ENCODE data around the gene TMEM198. TPM values are rescaled to one million over a fixed set of nuclear protein-coding genes. Genes with fewer than 3 reads are reported as not detected.
A peak's percentile ranks its signal among the peaks of the same experiment; 100 is the strongest.

TMEM198 gene
- total and polyA plus RNA-seq, 7 donors: 0.61 to 3.7 (median 2.1) TPM

- no peak for TF ChIP-seq CTCF (IDR thresholded peaks at IDR 0.05)
- Histone ChIP-seq H3K9me3 (no peaks in the 10 kb centered on the region), H3K4me3 (no peak overlapping the region), H3K27ac (no peak overlapping the region), H3K27me3 (ENCODE audit: insufficient read depth in 3 of 3, low read length in 2 of 3) (no peaks in the 10 kb centered on the region), H3K4me1 (peaks cover 2% of the 10 kb centered on the region), H3K36me3 (ENCODE audit: insufficient read depth in 1 of 2, low read depth in 1 of 2) (peaks cover 0 to 70% of the 10 kb centered on the region in 2 donors)
- ATAC-seq (no peak), DNase-seq (peak in 1 of 2 donors; percentile 45)
- intact Hi-C loops (cut with DNase I): no loop called here
- 91 to 92% (median 92%) methylated on average over 19 to 25 of the region's 25 CpGs for WGBS, 3 donors
These were observed 14.3 kb downstream of the TMEM198 start for GRCh38 chr2:219557791-219558785.

- ATAC-seq (no peak), DNase-seq (peak in 1 of 2 donors; percentile 36)
- TF ChIP-seq CTCF (IDR thresholded peaks at IDR 0.05): no peak
- Histone ChIP-seq H3K27me3 (ENCODE audit: insufficient read depth in 3 of 3, low read length in 2 of 3) (no peaks in the 10 kb centered on the region), H3K36me3 (ENCODE audit: insufficient read depth in 1 of 2, low read depth in 1 of 2) (peaks cover 0 to 82% of the 10 kb centered on the region in 2 donors), H3K9me3 (no peaks in the 10 kb centered on the region), H3K4me1 (no peaks in the 10 kb centered on the region), H3K27ac (no peak overlapping the region), H3K4me3 (no peak overlapping the region)
- intact Hi-C loops (cut with DNase I): no loop called here
- 91 to 95% (median 91%) methylated on average over 20 of the region's 20 CpGs for WGBS, 3 donors
These were observed 15.5 kb downstream of the TMEM198 start for GRCh38 chr2:219559156-219559915.

- no peaks in the 10 kb centered on the region for H3K9me3 ChIP-seq
- H3K27me3 ChIP-seq (ENCODE audit: insufficient read depth in 3 of 3, low read length in 2 of 3): no peaks in the 10 kb centered on the region
- H3K36me3 ChIP-seq (ENCODE audit: insufficient read depth in 1 of 2, low read depth in 1 of 2): peaks cover 0 to 91% of the 10 kb centered on the region in 2 donors
- DNase-seq (peak in 1 of 2 donors; percentile 32), ATAC-seq (peak in 1 of 4 donors; percentile 60)
- WGBS, 3 donors: 40 to 44% (median 41%) methylated on average over 8 of the region's 8 CpGs
- no peaks in the 10 kb centered on the region for H3K4me1 ChIP-seq
- peak; percentile 60 for TF ChIP-seq CTCF (IDR thresholded peaks at IDR 0.05)
- H3K27ac ChIP-seq: no peak overlapping the region
- intact Hi-C loops (cut with DNase I): no loop called here
- H3K4me3 ChIP-seq: no peak overlapping the region
These were observed 16.4 kb downstream of the TMEM198 start for GRCh38 chr2:219560037-219560892.

- no peak overlapping the region for H3K27ac ChIP-seq
- TF ChIP-seq CTCF (IDR thresholded peaks at IDR 0.05): no peak
- H3K27me3 ChIP-seq (ENCODE audit: insufficient read depth in 3 of 3, low read length in 2 of 3): no peaks in the 10 kb centered on the region
- H3K4me3 ChIP-seq: no peak overlapping the region
- DNase-seq (peak in 1 of 2 donors; percentile 12), ATAC-seq (no peak)
- no peaks in the 10 kb centered on the region for H3K9me3 ChIP-seq
- peaks cover 0 to 91% of the 10 kb centered on the region in 2 donors for H3K36me3 ChIP-seq (ENCODE audit: insufficient read depth in 1 of 2, low read depth in 1 of 2)
- WGBS, 3 donors: 84 to 91% (median 86%) methylated on average over 3 of the region's 3 CpGs
- H3K4me1 ChIP-seq: no peaks in the 10 kb centered on the region
- intact Hi-C loops (cut with DNase I): no loop called here
These were observed 17.0 kb downstream of the TMEM198 start for GRCh38 chr2:219560893-219561178.

Measured in psoas muscle (tissue), 8 donors.